Ovary (tissue), 3 donors: ENCODE measurements around the gene GADD45GIP1.

Experiments used
- CTCF ChIP-seq, 3 donors: fragments of 450-650 bp in 2 of 3; fragments of 200-600 bp in 1 of 3; IDR thresholded peaks; one replicate each; pipeline versions ENCODE4 v1.5.1 to v1.8.0; 2016 to 2022; ENCODE audit warnings: antibody characterized with exemption in 3 of 3, mild to moderate bottlenecking in 1 of 3
- EP300 ChIP-seq: sonication (generic); formaldehyde crosslinking; IDR thresholded peaks from one replicate; pipeline ENCODE4 v1.6.1; 2017; ENCODE audit warnings: antibody characterized with exemption
- donor health status: DM: no; HTN: no; CAD: no.

GRCh38 chr19:12949363-12950283 lies 7.4 kb downstream of the GADD45GIP1 start:
- no peak for TF ChIP-seq CTCF (IDR thresholded peaks at IDR 0.05)
- TF ChIP-seq EP300, result no peak
